BE2C (cell line): Measurements from ENCODE around the gene SVEP1.
A peak's percentile ranks its signal among the peaks of the same experiment; 100 is the strongest.

ENCODE experiments used
- DNase-seq: peaks from one replicate; pipeline ENCODE4 v3.0.0-alpha.2; 2020
- H3K27me3 ChIP-seq: fragments of 250-450 bp; sonication (Bioruptor Pico); 2 replicates; pipeline ENCODE4 v1.5.1; 2020; ENCODE audit warnings: mild to moderate bottlenecking
- H3K36me3 ChIP-seq: fragments of 250-450 bp; sonication (Bioruptor Pico); 2 replicates; pipeline ENCODE4 v1.5.1; 2020; ENCODE audit warnings: mild to moderate bottlenecking
- H3K4me1 ChIP-seq: fragments of 250-450 bp; sonication (Bioruptor Pico); 2 replicates; pipeline ENCODE4 v1.5.1; 2020
- H3K4me3 ChIP-seq: 2 replicates; pipeline ENCODE4 v1.5.1; 2011; ENCODE audit warnings: low read depth, low read length
- H3K9me3 ChIP-seq: fragments of 250-450 bp; sonication (Bioruptor Pico); 2 replicates; pipeline ENCODE4 v1.5.1; 2020
- CTCF ChIP-seq: IDR thresholded peaks from 2 replicates; pipeline ENCODE4 v1.5.1; 2012; ENCODE audit warnings: mild to moderate bottlenecking, low read depth, low read length

Gene SVEP1

DNA sequence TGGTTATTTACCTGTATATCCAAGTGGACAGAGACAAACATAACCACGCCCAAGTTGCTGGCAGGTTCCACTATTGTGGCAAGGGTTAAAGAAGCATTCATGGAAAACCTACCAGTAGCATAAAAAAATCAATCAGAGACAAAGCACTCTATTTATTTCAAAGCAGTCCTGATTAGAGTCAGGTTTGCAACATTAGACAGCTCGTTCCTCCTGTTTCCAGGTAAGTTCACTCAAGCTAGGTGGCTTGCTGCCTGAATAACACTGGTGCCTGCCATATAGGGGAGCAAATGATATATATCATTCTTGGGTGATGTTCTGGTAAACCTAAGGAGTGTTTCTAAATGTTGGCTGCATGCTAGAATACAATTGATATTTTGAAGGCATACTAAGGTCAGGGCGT, 122.3 kb downstream of the SVEP1 start:
- H3K27me3 ChIP-seq = no peaks in the 10 kb centered on the region
- no peak for DNase-seq
- H3K4me3 ChIP-seq = no peak overlapping the region
- no peaks in the 10 kb centered on the region for H3K36me3 ChIP-seq
- H3K4me1 ChIP-seq = no peaks in the 10 kb centered on the region
- TF ChIP-seq CTCF = no peak
- H3K9me3 ChIP-seq = no peaks in the 10 kb centered on the region

- Histone ChIP-seq H3K4me1 (no peaks in the 10 kb centered on the region), H3K9me3 (no peaks in the 10 kb centered on the region), H3K27me3 (no peaks in the 10 kb centered on the region), H3K4me3 (no peak overlapping the region), H3K36me3 (no peaks in the 10 kb centered on the region)
- TF ChIP-seq CTCF = no peak
- no peak for DNase-seq
These were observed 122.9 kb downstream of the SVEP1 start for GRCh38 chr9:110456681-110457080.

DNA sequence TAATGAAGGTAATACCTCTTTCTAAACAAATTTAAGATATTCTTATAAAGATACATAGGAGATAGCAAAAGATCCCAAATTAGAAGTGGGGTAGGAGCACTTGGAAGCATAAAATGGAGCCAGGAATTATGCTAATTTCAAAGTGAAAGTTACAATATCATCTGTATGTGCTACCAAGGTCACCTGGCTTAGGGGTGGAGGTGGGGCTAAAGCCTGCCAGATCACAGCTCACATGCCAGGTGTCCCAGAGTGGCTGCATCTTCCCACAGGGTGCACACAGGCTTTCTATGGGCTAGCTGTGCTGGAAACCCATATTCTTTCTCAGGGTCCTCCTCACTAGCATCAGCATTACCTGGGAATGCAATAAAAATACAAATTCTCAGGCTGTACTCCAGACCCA, 123.7 kb downstream of the SVEP1 start:
- no peaks in the 10 kb centered on the region for H3K27me3 ChIP-seq
- no peaks in the 10 kb centered on the region for H3K4me1 ChIP-seq
- TF ChIP-seq CTCF = no peak
- DNase-seq = no peak
- no peak overlapping the region for H3K4me3 ChIP-seq
- H3K9me3 ChIP-seq = no peaks in the 10 kb centered on the region
- H3K36me3 ChIP-seq = no peaks in the 10 kb centered on the region

DNA sequence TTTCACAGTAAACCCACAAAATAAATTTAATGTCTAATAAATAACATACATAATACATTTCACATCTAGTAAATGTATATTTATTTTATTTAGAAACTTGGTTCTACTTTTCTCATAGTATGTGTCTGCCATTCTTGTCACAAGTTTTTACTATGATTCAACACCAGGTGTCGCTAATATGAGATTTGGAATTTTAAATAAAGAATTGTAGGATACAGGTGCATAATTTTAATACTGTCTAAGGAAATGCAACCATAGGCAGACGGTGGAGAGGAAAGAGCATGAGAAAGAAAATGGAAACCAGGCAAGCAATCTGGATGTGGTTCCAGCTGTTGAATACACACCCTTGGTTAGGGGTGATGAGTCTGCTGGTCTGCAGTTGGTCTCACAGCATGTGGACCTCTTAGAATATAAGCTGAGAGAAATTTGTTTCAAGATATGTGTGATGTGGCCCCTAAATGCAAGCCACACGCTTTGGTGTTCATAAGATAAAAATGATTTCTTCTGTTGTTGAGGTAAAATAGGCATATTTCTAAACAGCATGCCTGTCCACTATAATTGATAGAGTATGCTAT, 127.2 kb downstream of the SVEP1 start:
- no peaks in the 10 kb centered on the region for H3K36me3 ChIP-seq
- H3K27me3 ChIP-seq = no peaks in the 10 kb centered on the region
- H3K9me3 ChIP-seq = no peaks in the 10 kb centered on the region
- H3K4me3 ChIP-seq = no peak overlapping the region
- DNase-seq = no peak
- H3K4me1 ChIP-seq = no peaks in the 10 kb centered on the region
- TF ChIP-seq CTCF = peak; percentile 33

DNA sequence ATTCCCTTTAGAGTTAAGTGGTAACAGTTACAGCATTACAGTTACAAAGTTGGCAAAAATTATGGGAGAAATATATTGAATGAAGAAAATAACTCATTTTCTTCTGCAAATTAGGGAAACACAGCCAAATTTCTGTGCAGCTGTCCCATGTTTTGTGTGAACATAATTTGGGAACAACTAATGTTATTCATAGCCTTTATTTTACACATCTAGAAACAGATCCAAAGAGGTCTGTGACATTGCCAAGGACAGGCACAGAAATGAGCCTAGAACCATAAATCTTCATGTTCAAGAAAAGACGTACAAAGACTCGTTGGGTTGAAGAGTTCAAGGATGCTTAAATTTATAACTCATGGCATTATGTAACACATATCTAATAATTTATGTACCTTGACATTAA, 127.8 kb downstream of the SVEP1 start:
- no peak for TF ChIP-seq CTCF
- no peak for DNase-seq
- Histone ChIP-seq H3K36me3 (no peaks in the 10 kb centered on the region), H3K4me3 (no peak overlapping the region), H3K27me3 (no peaks in the 10 kb centered on the region), H3K9me3 (no peaks in the 10 kb centered on the region), H3K4me1 (no peaks in the 10 kb centered on the region)

- Histone ChIP-seq H3K4me1 (no peaks in the 10 kb centered on the region), H3K27me3 (no peaks in the 10 kb centered on the region), H3K36me3 (no peaks in the 10 kb centered on the region), H3K4me3 (no peak overlapping the region), H3K9me3 (no peaks in the 10 kb centered on the region)
- DNase-seq = no peak
- TF ChIP-seq CTCF = no peak
These were observed 132.1 kb downstream of the SVEP1 start for GRCh38 chr9:110447476-110447875.
